Neural progenitor cell (in vitro differentiated cells): ENCODE data around the gene IARS2. TPM values are rescaled to one million over a fixed set of nuclear protein-coding genes. Genes with fewer than 3 reads are reported as not detected.
A peak's percentile ranks its signal among the peaks of the same experiment; 100 is the strongest.

Source experiments
- DNase-seq: peaks from one replicate; pipeline ENCODE4 v3.0.0-alpha.2; 2016; ENCODE audit warnings: low spot score
- H2AFZ ChIP-seq: fragments of 200-600 bp; sonication (generic); replicated peaks from 2 replicates; pipeline ENCODE4 v1.6.1; 2016; ENCODE audit warnings: antibody characterized with exemption
- H3F3A ChIP-seq: fragments of 200-600 bp; sonication (generic); 2 replicates; pipeline ENCODE4 v1.6.1; 2016; ENCODE audit warnings: antibody characterized with exemption, low read depth
- H3K27ac ChIP-seq: fragments of 200-600 bp; sonication (generic); 2 replicates; pipeline ENCODE4 v1.5.1; 2016; ENCODE audit warnings: mild to moderate bottlenecking
- H3K27me3 ChIP-seq: fragments of 200-600 bp; sonication (generic); 2 replicates; pipeline ENCODE4 v1.6.1; 2016; ENCODE audit warnings: mild to moderate bottlenecking, moderate library complexity
- H3K36me3 ChIP-seq: fragments of 200-600 bp; sonication (generic); 2 replicates; pipeline ENCODE4 v1.5.1; 2016
- H3K4me1 ChIP-seq: fragments of 200-600 bp; sonication (generic); 2 replicates; pipeline ENCODE4 v1.6.1; 2016; ENCODE audit warnings: mixed run types
- H3K4me2 ChIP-seq: fragments of 200-600 bp; sonication (generic); 2 replicates; pipeline ENCODE4 v1.6.1; 2016
- H3K4me3 ChIP-seq: fragments of 200-600 bp; sonication (generic); 2 replicates; pipeline ENCODE4 v1.5.1; 2016
- H3K79me2 ChIP-seq: fragments of 200-600 bp; sonication (generic); 2 replicates; pipeline ENCODE4 v1.6.1; 2016; ENCODE audit warnings: low read depth
- H3K9ac ChIP-seq: fragments of 200-600 bp; sonication (generic); 2 replicates; pipeline ENCODE4 v1.6.1; 2016
- H3K9me3 ChIP-seq: fragments of 200-600 bp; sonication (generic); 2 replicates; pipeline ENCODE4 v1.5.1; 2016; ENCODE audit warnings: low read depth
- H4K20me1 ChIP-seq: fragments of 200-600 bp; sonication (generic); 2 replicates; pipeline ENCODE4 v1.6.1; 2016; ENCODE audit warnings: low read depth
- H3K27ac Mint-ChIP-seq: 3 replicates; pipeline ENCODE4 v1.8.0; 2021; ENCODE audit warnings: mixed read lengths
- H3K27me3 Mint-ChIP-seq: 2 replicates; pipeline ENCODE4 v1.8.0; 2022; ENCODE audit warnings: low read depth, mild to moderate bottlenecking, inconsistent platforms, moderate library complexity, mixed read lengths; ENCODE audit not compliant: insufficient read depth
- H3K36me3 Mint-ChIP-seq: 3 replicates; pipeline ENCODE4 v1.8.0; 2021; ENCODE audit warnings: mixed read lengths
- H3K4me1 Mint-ChIP-seq: 3 replicates; pipeline ENCODE4 v1.8.0; 2021; ENCODE audit warnings: mixed read lengths
- H3K4me3 Mint-ChIP-seq: 3 replicates; pipeline ENCODE4 v1.8.0; 2021; ENCODE audit warnings: mild to moderate bottlenecking, moderate library complexity, mixed read lengths
- H3K9me3 Mint-ChIP-seq: 3 replicates; pipeline ENCODE4 v1.8.0; 2020; ENCODE audit warnings: mixed read lengths
- CTCF ChIP-seq: fragments of 200-600 bp; sonication (generic); IDR thresholded peaks from 2 replicates; pipeline ENCODE4 v1.5.1; 2017; ENCODE audit warnings: antibody characterized with exemption, mild to moderate bottlenecking
- EZH2 ChIP-seq: fragments of 200-600 bp; sonication (generic); IDR thresholded peaks from 2 replicates; pipeline ENCODE4 v1.6.1; 2017; ENCODE audit warnings: antibody characterized with exemption, mild to moderate bottlenecking, moderate library complexity
- EZH2phosphoT487 ChIP-seq: fragments of 200-600 bp; sonication (generic); IDR thresholded peaks from 2 replicates; pipeline ENCODE4 v1.6.1; 2017; ENCODE audit warnings: antibody characterized with exemption
- total RNA-seq: library from RNA; depleted of rRNA; stranded (reverse); fragments of >200 nt; gene quantifications from 2 replicates; pipeline ENCODE4 v1.2.3, GENCODE V29; 2015; ENCODE audit warnings: low replicate concordance

The IARS2 gene
- total RNA-seq, 1 donor from 2014 or later, result 100 TPM

GRCh38 chr1:220129479-220130210, 35.7 kb downstream of the IARS2 start:
- TF ChIP-seq CTCF, result no peak
- no peak for TF ChIP-seq EZH2phosphoT487
- TF ChIP-seq EZH2, result no peak
- H3K36me3 ChIP-seq, result peaks cover 6% of the 10 kb centered on the region

GRCh38 chr1:220135755-220136154, 41.8 kb downstream of the IARS2 start:
- H3K27ac ChIP-seq, result no peak overlapping the region
- H3K4me3 ChIP-seq, result no peak overlapping the region
- peaks cover 15% of the 10 kb centered on the region for H3K36me3 ChIP-seq
- no peaks in the 10 kb centered on the region for H3K27me3 Mint-ChIP-seq
- H3K9ac ChIP-seq, result no peak overlapping the region
- no peak overlapping the region for H3K4me2 ChIP-seq
- no peak for DNase-seq
- no peaks in the 10 kb centered on the region for H3K9me3 ChIP-seq
- no peak overlapping the region for H3K4me3 Mint-ChIP-seq
- H3F3A ChIP-seq, result no peaks in the 10 kb centered on the region
- no peaks in the 10 kb centered on the region for H3K4me1 Mint-ChIP-seq
- H3K27ac Mint-ChIP-seq, result no peak overlapping the region
- no peaks in the 10 kb centered on the region for H3K79me2 ChIP-seq
- H3K9me3 Mint-ChIP-seq, result no peaks in the 10 kb centered on the region
- TF ChIP-seq EZH2phosphoT487 (no peak), EZH2 (no peak), CTCF (no peak)
- H2AFZ ChIP-seq, result no peak overlapping the region
- H3K36me3 Mint-ChIP-seq, result peaks cover 34% of the 10 kb centered on the region
- no peaks in the 10 kb centered on the region for H4K20me1 ChIP-seq
- peaks cover 8% of the 10 kb centered on the region for H3K4me1 ChIP-seq
- no peaks in the 10 kb centered on the region for H3K27me3 ChIP-seq

More at GRCh38 chr1:220129479-220130210, 35.7 kb downstream of the IARS2 start:
- Histone ChIP-seq H4K20me1 (no peaks in the 10 kb centered on the region), H3K27ac (no peak overlapping the region), H3K4me2 (no peak overlapping the region), H2AFZ (no peak overlapping the region), H3K4me1 (no peaks in the 10 kb centered on the region), H3K4me3 (no peak overlapping the region), H3K79me2 (no peaks in the 10 kb centered on the region), H3K9ac (no peak overlapping the region), H3K27me3 (no peaks in the 10 kb centered on the region), H3F3A (no peaks in the 10 kb centered on the region), H3K9me3 (no peaks in the 10 kb centered on the region)
- Mint-ChIP-seq H3K27me3 (no peaks in the 10 kb centered on the region), H3K9me3 (no peaks in the 10 kb centered on the region), H3K4me3 (no peak overlapping the region), H3K27ac (no peak overlapping the region), H3K4me1 (no peaks in the 10 kb centered on the region), H3K36me3 (peaks cover 28% of the 10 kb centered on the region)
- DNase-seq, result no peak

- Mint-ChIP-seq H3K27me3 (no peaks in the 10 kb centered on the region), H3K36me3 (peaks cover 41% of the 10 kb centered on the region), H3K27ac (peak overlapping the region; percentile 7), H3K9me3 (no peaks in the 10 kb centered on the region), H3K4me1 (no peaks in the 10 kb centered on the region), H3K4me3 (no peak overlapping the region)
- no peak for TF ChIP-seq CTCF
- TF ChIP-seq EZH2, result no peak
- TF ChIP-seq EZH2phosphoT487, result no peak
- H4K20me1 ChIP-seq, result no peaks in the 10 kb centered on the region
- H3K27ac ChIP-seq, result peak overlapping the region; percentile 29
- DNase-seq, result peak; percentile 8
- H3K79me2 ChIP-seq, result no peaks in the 10 kb centered on the region
- no peak overlapping the region for H2AFZ ChIP-seq
- H3K9ac ChIP-seq, result peak overlapping the region; percentile 10
- H3K4me1 ChIP-seq, result peaks cover 8% of the 10 kb centered on the region
- no peaks in the 10 kb centered on the region for H3K9me3 ChIP-seq
- peaks cover 15% of the 10 kb centered on the region for H3K36me3 ChIP-seq
- H3F3A ChIP-seq, result no peaks in the 10 kb centered on the region
- no peak overlapping the region for H3K4me2 ChIP-seq
- H3K4me3 ChIP-seq, result no peak overlapping the region
- no peaks in the 10 kb centered on the region for H3K27me3 ChIP-seq
These were observed 43.3 kb downstream of the IARS2 start for GRCh38 chr1:220137019-220137786.
